K562 (cell line): ENCODE results near the gene SCN7A. TPM values are rescaled to one million over a fixed set of nuclear protein-coding genes. Genes with fewer than 3 reads are reported as not detected.

Experiments
- ATF1 ChIP-seq, 2 experiments: fragments of 450-650 bp in 1 of 2; IDR thresholded peaks; 2 replicates each; pipeline ENCODE4 v1.6.1; 2016; ENCODE audit warnings: missing compliant biosample characterization in 1 of 2, missing genetic modification characterization in 1 of 2
- BACH1 ChIP-seq: fragments of 200-800 bp; sonication (Bioruptor generic); IDR thresholded peaks from 2 replicates; pipeline ENCODE4 v1.6.1; 2016; ENCODE audit warnings: missing genetic modification characterization, missing compliant biosample characterization
- BMI1 ChIP-seq: fragments of 150-350 bp; IDR thresholded peaks from 2 replicates; pipeline ENCODE4 v1.6.1; 2014; ENCODE audit warnings: low read length
- BRD4 ChIP-seq: fragments of 200-600 bp; sonication (generic); IDR thresholded peaks from 2 replicates; pipeline ENCODE4 v1.6.1; 2017; ENCODE audit warnings: inconsistent platforms
- CBX8 ChIP-seq: fragments of 200-600 bp; sonication (generic); IDR thresholded peaks from 2 replicates; pipeline ENCODE4 v1.6.1; 2012; ENCODE audit warnings: borderline replicate concordance, mixed run types, low read depth, mild to moderate bottlenecking, moderate library complexity, mixed read lengths, low read length, control low read depth, inconsistent platforms; ENCODE audit not compliant: poor library complexity, severe bottlenecking; ENCODE audit errors: extremely low read depth
- CHCHD3 ChIP-seq: fragments of 250-450 bp; sonication (Bioruptor Pico); IDR thresholded peaks from 2 replicates; pipeline ENCODE4 v2.1.2; 2022; ENCODE audit warnings: mild to moderate bottlenecking
- CHD1 ChIP-seq: fragments of 200-600 bp; sonication (generic); IDR thresholded peaks from one replicate; pipeline ENCODE4 v1.6.1; 2012; ENCODE audit warnings: mild to moderate bottlenecking, moderate library complexity, low read length, inconsistent platforms
- DNMT1 ChIP-seq: fragments of 450-650 bp; IDR thresholded peaks from 2 replicates; pipeline ENCODE4 v1.6.1; 2016; ENCODE audit warnings: antibody characterized with exemption, mild to moderate bottlenecking
- GTF2B ChIP-seq: IDR thresholded peaks from 2 replicates; pipeline ENCODE4 v1.6.1; 2011; ENCODE audit not compliant: insufficient read length; ENCODE audit errors: extremely low read depth
- HNRNPL ChIP-seq: fragments of 200-400 bp; formaldehyde crosslinking; IDR thresholded peaks from 2 replicates; pipeline ENCODE4 v1.6.1; 2017; ENCODE audit warnings: low read depth, mild to moderate bottlenecking, low read length
- HOXB6 ChIP-seq: fragments of 250-450 bp; sonication (Bioruptor Pico); IDR thresholded peaks from 2 replicates; pipeline ENCODE4 v1.5.1; 2022; ENCODE audit warnings: mild to moderate bottlenecking, borderline replicate concordance
- NFIX ChIP-seq: fragments of 250-450 bp; sonication (Bioruptor Pico); IDR thresholded peaks from 2 replicates; pipeline ENCODE4 v1.4.0; 2020; ENCODE audit warnings: low read depth, mild to moderate bottlenecking, moderate library complexity
- PCBP1 ChIP-seq: fragments of 200-400 bp; formaldehyde crosslinking; IDR thresholded peaks from 2 replicates; pipeline ENCODE4 v1.6.1; 2018; ENCODE audit warnings: mild to moderate bottlenecking, low read depth, low read length; ENCODE audit not compliant: poor library complexity, severe bottlenecking
- SRF ChIP-seq, 2 experiments: fragments of 250-450, 450-650 bp in 1 of 2; sonication (Bioruptor Pico) in 1 of 2; sonication (generic) in 1 of 2; formaldehyde crosslinking; IDR thresholded peaks; 2 replicates each; pipeline versions ENCODE4 v1.5.0 to v1.5.1; 2020 to 2022; ENCODE audit warnings: mild to moderate bottlenecking in 1 of 2, missing genetic modification reagents in 1 of 2
- SRSF9 ChIP-seq: fragments of 200-400 bp; formaldehyde crosslinking; IDR thresholded peaks from 2 replicates; pipeline ENCODE4 v1.6.1; 2017; ENCODE audit warnings: low read depth, low read length, borderline replicate concordance
- TAF7 ChIP-seq: fragments of 450-650 bp; IDR thresholded peaks from 2 replicates; pipeline ENCODE4 v1.6.1; 2016; ENCODE audit warnings: missing genetic modification characterization, missing compliant biosample characterization
- TFE3 ChIP-seq: fragments of 450-650 bp; formaldehyde crosslinking; IDR thresholded peaks from 2 replicates; pipeline ENCODE4 v1.4.0; 2020; ENCODE audit warnings: mild to moderate bottlenecking, mixed read lengths
- ZBTB2 ChIP-seq: fragments of 450-650 bp; IDR thresholded peaks from 2 replicates; pipeline ENCODE4 v1.6.1; 2016; ENCODE audit warnings: antibody characterized with exemption
- ZBTB8A ChIP-seq: fragments of 450-650 bp; IDR thresholded peaks from 2 replicates; pipeline ENCODE4 v1.6.1; 2018; ENCODE audit warnings: mild to moderate bottlenecking, moderate library complexity; ENCODE audit not compliant: partially characterized antibody
- ZC3H8 ChIP-seq: fragments of 450-650 bp; IDR thresholded peaks from 2 replicates; pipeline ENCODE4 v1.6.1; 2017
- ZNF184 ChIP-seq: sonication (generic); formaldehyde crosslinking; IDR thresholded peaks from 2 replicates; pipeline ENCODE4 v1.5.0; 2020; ENCODE audit warnings: missing genetic modification reagents
- ZNF24 ChIP-seq: fragments of 450-650 bp; IDR thresholded peaks from 2 replicates; pipeline ENCODE4 v1.6.1; 2016
- ZNF280A ChIP-seq: fragments of 450-650 bp; IDR thresholded peaks from 2 replicates; pipeline ENCODE4 v1.6.1; 2018; ENCODE audit warnings: mild to moderate bottlenecking, low read depth; ENCODE audit not compliant: partially characterized antibody
- ZNF316 ChIP-seq: fragments of 450-650 bp; IDR thresholded peaks from 2 replicates; pipeline ENCODE4 v1.6.1; 2016
- polyA plus RNA-seq, 8 experiments: library from polyadenylated mRNA; depleted of rRNA in 4 of 8; stranded (reverse) in 5 of 8; unstranded in 3 of 8; fragments of >200 nt; fragmentation: Nextera tagmentation in 2 of 8; fragmentation: Illumina TruSeq in 1 of 8; extraction: Ambion mirVana in 2 of 8; extraction: Trizol in 1 of 8; gene quantifications; 2 replicates each; pipeline versions ENCODE4 v1.2.1 to v1.2.3, GENCODE V29; 2011 to 2014; ENCODE audit warnings: inconsistent platforms in 1 of 8, missing spikeins in 1 of 8
- total RNA-seq, 7 experiments: library from RNA; depleted of rRNA in 6 of 7; stranded (reverse); fragments of >200 nt in 6 of 7; fragmentation: Illumina TruSeq in 2 of 7; extraction: Trizol in 2 of 7; gene quantifications; 2 replicates each; pipeline versions ENCODE4 v1.2.1 to v1.2.3, GENCODE V29; 2011 to 2021; ENCODE audit warnings: low replicate concordance in 1 of 7

The SCN7A gene
- total and polyA plus RNA-seq, 9 of the 15 experiments (the other 6 are each of a cell fraction or from before 2014, with no cell fraction given): under 0.01 to 0.05 (median 0.03) TPM; not detected in 3

GRCh38 chr2:166393008-166393407 is 101.0 kb downstream of the SCN7A start (continued):
- TF ChIP-seq CHD1 (no peak), ZBTB8A (no peak), ZC3H8 (no peak), ZNF280A (no peak), BRD4 (no peak), PCBP1 (no peak), HOXB6 (no peak), SRSF9 (no peak), ATF1 (CRISPR knock-in tag; IDR thresholded peaks at IDR 0.05) (no peak), ATF1 (tag; IDR thresholded peaks at IDR 0.05) (0 out of 2 replicates have a peak, but pooled peaks have one; percentile 12), DNMT1 (no peak), CHCHD3 (no peak), TFE3 (no peak), GTF2B (no peak), ZNF184 (CRISPR knock-in tag) (no peak), NFIX (no peak), HNRNPL (no peak), SRF (CRISPR knock-in tag; IDR thresholded peaks at IDR 0.05) (no peak), ZNF24 (no peak), ZNF316 (peak; percentile 98), ZBTB2 (no peak), BACH1 (tag) (peak; percentile 82; the same call in 1 of the 2 replicates), TAF7 (no peak), BMI1 (no peak), CBX8 (no peak)
